A673 (cell line): ENCODE measurements around the gene CA4.
"Not testable (repeated sequence)": the region's sequence is repeated elsewhere in the genome, so short reads cannot be mapped to it uniquely, and the experiment has no call there.

Experiments
- CTCF ChIP-seq: fragments of 300-800, 200-600 bp; sonication (generic); conservative IDR thresholded peaks from 2 replicates; pipeline ENCODE4 v1.5.1; 2017; ENCODE audit warnings: low read depth, mild to moderate bottlenecking, antibody characterized with exemption, low read length, moderate library complexity, mixed read lengths
- EZH2 ChIP-seq: fragments of 200-600 bp; sonication (generic); IDR thresholded peaks from 2 replicates; pipeline ENCODE4 v1.6.1; 2017; ENCODE audit warnings: borderline replicate concordance, low read depth, mild to moderate bottlenecking, mixed read lengths, antibody characterized with exemption, low read length; ENCODE audit not compliant: poor library complexity, severe bottlenecking

- not testable (repeated sequence) for TF ChIP-seq CTCF, EZH2
These were observed 33.6 kb upstream of the CA4 start for GRCh38 chr17:60116196-60116595.
